ENCODE data around the gene GIGYF2. TPM values are rescaled to one million over a fixed set of nuclear protein-coding genes. Genes with fewer than 3 reads are reported as not detected.

GIGYF2 gene
- total and polyA plus RNA-seq, 2 of the 13 experiments (the other 11 are each of a cell fraction or from before 2014, with no cell fraction given): 44.9 to 73.5 TPM

DNA sequence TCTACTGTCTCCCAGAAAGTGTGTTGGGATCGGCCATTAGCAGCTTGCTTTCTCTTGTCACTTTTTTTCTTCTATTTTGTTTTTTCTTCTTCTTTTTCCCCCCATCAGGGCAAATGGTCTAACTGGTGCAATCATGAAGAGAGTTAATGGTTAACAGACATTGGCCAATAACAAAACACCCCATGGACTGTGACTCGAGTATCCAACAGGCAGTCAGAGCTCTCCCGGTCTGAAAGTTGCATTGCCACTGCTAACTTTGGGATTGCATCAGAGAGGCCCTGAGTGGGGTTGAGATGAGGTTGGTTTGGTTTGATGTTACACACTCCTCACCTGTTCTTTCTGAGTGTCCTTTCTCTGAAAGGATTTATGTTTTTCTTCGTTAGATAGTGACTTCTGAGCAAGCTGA, 160.0 kb downstream of the GIGYF2 start (continued):
- TF ChIP-seq TAF1 (CRISPR knock-in tag; IDR thresholded peaks at IDR 0.05): peak; percentile 46; the same call in 1 of the 2 replicates
- TF ChIP-seq ASH2L (IDR thresholded peaks at IDR 0.05; ENCODE audit: insufficient read length, low read depth, low read length): peak; percentile 92
- TF ChIP-seq ZNF441 (CRISPR knock-in tag; IDR thresholded peaks at IDR 0.05; ENCODE audit: borderline replicate concordance): no peak
- peak; percentile 77 for TF ChIP-seq ZBTB7B (CRISPR knock-in tag; IDR thresholded peaks at IDR 0.05)
- TF ChIP-seq ZSCAN29 (CRISPR knock-in tag; conservative IDR thresholded peaks at IDR 0.05): no peak
- TF ChIP-seq ZBTB42 (CRISPR knock-in tag; IDR thresholded peaks at IDR 0.05): no peak
- no peak for TF ChIP-seq ZNF850 (CRISPR knock-in tag; conservative IDR thresholded peaks at IDR 0.05)
- TF ChIP-seq, protein P1, sequence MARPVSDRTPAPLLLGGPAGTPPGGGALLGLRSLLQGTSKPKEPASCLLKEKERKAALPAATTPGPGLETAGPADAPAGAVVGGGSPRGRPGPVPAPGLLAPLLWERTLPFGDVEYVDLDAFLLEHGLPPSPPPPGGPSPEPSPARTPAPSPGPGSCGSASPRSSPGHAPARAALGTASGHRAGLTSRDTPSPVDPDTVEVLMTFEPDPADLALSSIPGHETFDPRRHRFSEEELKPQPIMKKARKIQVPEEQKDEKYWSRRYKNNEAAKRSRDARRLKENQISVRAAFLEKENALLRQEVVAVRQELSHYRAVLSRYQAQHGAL (CRISPR knock-in tag; IDR thresholded peaks at IDR 0.05; ENCODE audit: not compliant biosample characterization): no peak
- TF ChIP-seq ZNF3 (CRISPR knock-in tag; IDR thresholded peaks at IDR 0.05): peak; percentile 48; the same call in 1 of the 2 replicates
- TF ChIP-seq TEAD2 (CRISPR knock-in tag; IDR thresholded peaks at IDR 0.05): no peak
- no peak for TF ChIP-seq ZNF678 (CRISPR knock-in tag; IDR thresholded peaks at IDR 0.05)
- TF ChIP-seq, protein P2, sequence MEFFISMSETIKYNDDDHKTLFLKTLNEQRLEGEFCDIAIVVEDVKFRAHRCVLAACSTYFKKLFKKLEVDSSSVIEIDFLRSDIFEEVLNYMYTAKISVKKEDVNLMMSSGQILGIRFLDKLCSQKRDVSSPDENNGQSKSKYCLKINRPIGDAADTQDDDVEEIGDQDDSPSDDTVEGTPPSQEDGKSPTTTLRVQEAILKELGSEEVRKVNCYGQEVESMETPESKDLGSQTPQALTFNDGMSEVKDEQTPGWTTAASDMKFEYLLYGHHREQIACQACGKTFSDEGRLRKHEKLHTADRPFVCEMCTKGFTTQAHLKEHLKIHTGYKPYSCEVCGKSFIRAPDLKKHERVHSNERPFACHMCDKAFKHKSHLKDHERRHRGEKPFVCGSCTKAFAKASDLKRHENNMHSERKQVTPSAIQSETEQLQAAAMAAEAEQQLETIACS (CRISPR knock-in tag; IDR thresholded peaks at IDR 0.05): no peak; the same call in 1 of the 2 replicates
- TF ChIP-seq, protein P3, sequence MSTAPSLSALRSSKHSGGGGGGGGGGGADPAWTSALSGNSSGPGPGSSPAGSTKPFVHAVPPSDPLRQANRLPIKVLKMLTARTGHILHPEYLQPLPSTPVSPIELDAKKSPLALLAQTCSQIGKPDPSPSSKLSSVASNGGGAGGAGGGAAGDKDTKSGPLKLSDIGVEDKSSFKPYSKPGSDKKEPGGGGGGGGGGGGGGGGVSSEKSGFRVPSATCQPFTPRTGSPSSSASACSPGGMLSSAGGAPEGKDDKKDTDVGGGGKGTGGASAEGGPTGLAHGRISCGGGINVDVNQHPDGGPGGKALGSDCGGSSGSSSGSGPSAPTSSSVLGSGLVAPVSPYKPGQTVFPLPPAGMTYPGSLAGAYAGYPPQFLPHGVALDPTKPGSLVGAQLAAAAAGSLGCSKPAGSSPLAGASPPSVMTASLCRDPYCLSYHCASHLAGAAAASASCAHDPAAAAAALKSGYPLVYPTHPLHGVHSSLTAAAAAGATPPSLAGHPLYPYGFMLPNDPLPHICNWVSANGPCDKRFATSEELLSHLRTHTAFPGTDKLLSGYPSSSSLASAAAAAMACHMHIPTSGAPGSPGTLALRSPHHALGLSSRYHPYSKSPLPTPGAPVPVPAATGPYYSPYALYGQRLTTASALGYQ (CRISPR knock-in tag; IDR thresholded peaks at IDR 0.05): peak; percentile 69
- TF ChIP-seq, protein P4, sequence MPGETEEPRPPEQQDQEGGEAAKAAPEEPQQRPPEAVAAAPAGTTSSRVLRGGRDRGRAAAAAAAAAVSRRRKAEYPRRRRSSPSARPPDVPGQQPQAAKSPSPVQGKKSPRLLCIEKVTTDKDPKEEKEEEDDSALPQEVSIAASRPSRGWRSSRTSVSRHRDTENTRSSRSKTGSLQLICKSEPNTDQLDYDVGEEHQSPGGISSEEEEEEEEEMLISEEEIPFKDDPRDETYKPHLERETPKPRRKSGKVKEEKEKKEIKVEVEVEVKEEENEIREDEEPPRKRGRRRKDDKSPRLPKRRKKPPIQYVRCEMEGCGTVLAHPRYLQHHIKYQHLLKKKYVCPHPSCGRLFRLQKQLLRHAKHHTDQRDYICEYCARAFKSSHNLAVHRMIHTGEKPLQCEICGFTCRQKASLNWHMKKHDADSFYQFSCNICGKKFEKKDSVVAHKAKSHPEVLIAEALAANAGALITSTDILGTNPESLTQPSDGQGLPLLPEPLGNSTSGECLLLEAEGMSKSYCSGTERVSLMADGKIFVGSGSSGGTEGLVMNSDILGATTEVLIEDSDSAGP (CRISPR knock-in tag; IDR thresholded peaks at IDR 0.05; ENCODE audit: borderline replicate concordance): no peak
- TF ChIP-seq TCF7 (IDR thresholded peaks at IDR 0.05; ENCODE audit: low read depth): peak; percentile 69
- TF ChIP-seq ATAD3A (CRISPR knock-in tag; IDR thresholded peaks at IDR 0.05): no peak
- TF ChIP-seq, protein P5, sequence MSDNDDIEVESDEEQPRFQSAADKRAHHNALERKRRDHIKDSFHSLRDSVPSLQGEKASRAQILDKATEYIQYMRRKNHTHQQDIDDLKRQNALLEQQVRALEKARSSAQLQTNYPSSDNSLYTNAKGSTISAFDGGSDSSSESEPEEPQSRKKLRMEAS (IDR thresholded peaks at IDR 0.05): peak; percentile 53; the same call in 1 of the 2 replicates
- no peak for TF ChIP-seq ZNF577 (CRISPR knock-in tag; IDR thresholded peaks at IDR 0.05; ENCODE audit: borderline replicate concordance, low read depth)
- TF ChIP-seq, protein P6, sequence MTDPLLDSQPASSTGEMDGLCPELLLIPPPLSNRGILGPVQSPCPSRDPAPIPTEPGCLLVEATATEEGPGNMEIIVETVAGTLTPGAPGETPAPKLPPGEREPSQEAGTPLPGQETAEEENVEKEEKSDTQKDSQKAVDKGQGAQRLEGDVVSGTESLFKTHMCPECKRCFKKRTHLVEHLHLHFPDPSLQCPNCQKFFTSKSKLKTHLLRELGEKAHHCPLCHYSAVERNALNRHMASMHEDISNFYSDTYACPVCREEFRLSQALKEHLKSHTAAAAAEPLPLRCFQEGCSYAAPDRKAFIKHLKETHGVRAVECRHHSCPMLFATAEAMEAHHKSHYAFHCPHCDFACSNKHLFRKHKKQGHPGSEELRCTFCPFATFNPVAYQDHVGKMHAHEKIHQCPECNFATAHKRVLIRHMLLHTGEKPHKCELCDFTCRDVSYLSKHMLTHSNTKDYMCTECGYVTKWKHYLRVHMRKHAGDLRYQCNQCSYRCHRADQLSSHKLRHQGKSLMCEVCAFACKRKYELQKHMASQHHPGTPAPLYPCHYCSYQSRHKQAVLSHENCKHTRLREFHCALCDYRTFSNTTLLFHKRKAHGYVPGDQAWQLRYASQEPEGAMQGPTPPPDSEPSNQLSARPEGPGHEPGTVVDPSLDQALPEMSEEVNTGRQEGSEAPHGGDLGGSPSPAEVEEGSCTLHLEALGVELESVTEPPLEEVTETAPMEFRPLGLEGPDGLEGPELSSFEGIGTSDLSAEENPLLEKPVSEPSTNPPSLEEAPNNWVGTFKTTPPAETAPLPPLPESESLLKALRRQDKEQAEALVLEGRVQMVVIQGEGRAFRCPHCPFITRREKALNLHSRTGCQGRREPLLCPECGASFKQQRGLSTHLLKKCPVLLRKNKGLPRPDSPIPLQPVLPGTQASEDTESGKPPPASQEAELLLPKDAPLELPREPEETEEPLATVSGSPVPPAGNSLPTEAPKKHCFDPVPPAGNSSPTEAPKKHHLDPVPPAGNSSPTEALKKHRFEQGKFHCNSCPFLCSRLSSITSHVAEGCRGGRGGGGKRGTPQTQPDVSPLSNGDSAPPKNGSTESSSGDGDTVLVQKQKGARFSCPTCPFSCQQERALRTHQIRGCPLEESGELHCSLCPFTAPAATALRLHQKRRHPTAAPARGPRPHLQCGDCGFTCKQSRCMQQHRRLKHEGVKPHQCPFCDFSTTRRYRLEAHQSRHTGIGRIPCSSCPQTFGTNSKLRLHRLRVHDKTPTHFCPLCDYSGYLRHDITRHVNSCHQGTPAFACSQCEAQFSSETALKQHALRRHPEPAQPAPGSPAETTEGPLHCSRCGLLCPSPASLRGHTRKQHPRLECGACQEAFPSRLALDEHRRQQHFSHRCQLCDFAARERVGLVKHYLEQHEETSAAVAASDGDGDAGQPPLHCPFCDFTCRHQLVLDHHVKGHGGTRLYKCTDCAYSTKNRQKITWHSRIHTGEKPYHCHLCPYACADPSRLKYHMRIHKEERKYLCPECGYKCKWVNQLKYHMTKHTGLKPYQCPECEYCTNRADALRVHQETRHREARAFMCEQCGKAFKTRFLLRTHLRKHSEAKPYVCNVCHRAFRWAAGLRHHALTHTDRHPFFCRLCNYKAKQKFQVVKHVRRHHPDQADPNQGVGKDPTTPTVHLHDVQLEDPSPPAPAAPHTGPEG (CRISPR knock-in tag; IDR thresholded peaks at IDR 0.05): no peak
